B cell (primary cell): Measurements from ENCODE around the gene TRIM46. TPM values are rescaled to one million over a fixed set of nuclear protein-coding genes. Genes with fewer than 3 reads are reported as not detected.
A peak's percentile ranks its signal among the peaks of the same experiment; 100 is the strongest.

Source experiments
- ATAC-seq: fragments of 200-7000 bp; cut with Tn5 transposase; one replicate; pipeline ENCODE4 v1.10.0; 2021; ENCODE audit warnings: low read depth, mild to moderate bottlenecking, moderate number of reproducible peaks, moderate library complexity
- CTCF ChIA-PET: fragments of 350-600 bp; sonication (Branson Sonifier 250); formaldehyde crosslinking; loops from one replicate; lab custom pipeline; 2021; ENCODE audit warnings: antibody characterized with exemption, inconsistent platforms; lab: Charles Lee
- POLR2A ChIA-PET: fragments of 350-600 bp; sonication (Branson Sonifier 250); formaldehyde crosslinking; loops from one replicate; lab custom pipeline; 2021; ENCODE audit warnings: antibody characterized with exemption; lab: Charles Lee
- DNase-seq: peaks from one replicate; pipeline ENCODE4 v3.0.0; 2013
- H2AFZ ChIP-seq: 2 replicates; pipeline ENCODE4 v1.6.1; 2012; ENCODE audit warnings: mild to moderate bottlenecking, low read depth, low read length; ENCODE audit not compliant: insufficient read depth, poor library complexity, severe bottlenecking
- H3K27ac ChIP-seq, 2 donors: 1 replicate in 1 of 2; 2 replicates in 1 of 2; pipeline ENCODE4 v1.5.1; 2012 to 2013; ENCODE audit warnings: low read length in 2 of 2, mild to moderate bottlenecking in 2 of 2, moderate library complexity in 1 of 2
- H3K27me3 ChIP-seq, 4 experiments: fragments of 200-600 bp in 1 of 4; sonication (generic) in 1 of 4; replicated peaks in 1 of 4; 1 replicate in 2 of 4; 2 replicates in 2 of 4; pipeline versions ENCODE4 v1.6.1 to v1.7.0; 2013 to 2016; ENCODE audit warnings: low read length in 3 of 4, mild to moderate bottlenecking in 2 of 4, mixed read lengths in 1 of 4, moderate library complexity in 1 of 4; ENCODE audit not compliant: insufficient read depth in 4 of 4, control insufficient read depth in 3 of 4; ENCODE audit errors: control extremely low read depth in 1 of 4
- H3K36me3 ChIP-seq, 2 experiments: replicated peaks in 1 of 2; 1 replicate in 1 of 2; 2 replicates in 1 of 2; pipeline versions ENCODE4 v1.6.1 to v1.7.1; 2013; ENCODE audit warnings: low read length in 1 of 2; ENCODE audit not compliant: insufficient read depth in 2 of 2, control insufficient read depth in 1 of 2; ENCODE audit errors: control extremely low read depth in 1 of 2, extremely low read depth in 1 of 2
- H3K4me1 ChIP-seq, 2 donors: fragments of 200-600 bp in 1 of 2; sonication (generic) in 1 of 2; 1 replicate in 1 of 2; 2 replicates in 1 of 2; pipeline versions ENCODE4 v1.5.1 to v1.6.1; 2013 to 2017; ENCODE audit warnings: low read length in 2 of 2; ENCODE audit not compliant: control insufficient read depth in 2 of 2, insufficient read depth in 2 of 2
- H3K4me2 ChIP-seq: replicated peaks from 2 replicates; pipeline ENCODE3; 2012; ENCODE audit warnings: mild to moderate bottlenecking, low read depth, low read length; ENCODE audit not compliant: poor library complexity, severe bottlenecking
- H3K4me3 ChIP-seq, 5 experiments: fragments of 200-600 bp in 1 of 5; sonication (generic) in 1 of 5; 1 replicate in 3 of 5; 2 replicates in 2 of 5; pipeline versions ENCODE4 v1.5.1 to v1.7.0; 2011 to 2016; ENCODE audit warnings: low read length in 4 of 5, mild to moderate bottlenecking in 4 of 5, low read depth in 2 of 5, control low read depth in 1 of 5, moderate library complexity in 1 of 5; ENCODE audit not compliant: insufficient read depth in 1 of 5; ENCODE audit errors: control extremely low read depth in 1 of 5, extremely low read depth in 1 of 5
- H3K79me2 ChIP-seq: fragments of 200-600 bp; sonication (generic); one replicate; pipeline ENCODE4 v1.6.0; 2016; ENCODE audit warnings: low read length; ENCODE audit not compliant: control insufficient read depth, insufficient read depth
- H3K9ac ChIP-seq: fragments of 200-600 bp; sonication (generic); 2 replicates; pipeline ENCODE4 v1.6.1; 2017; ENCODE audit warnings: mild to moderate bottlenecking, low read length, moderate library complexity
- H3K9me3 ChIP-seq, 3 donors: one replicate each; pipeline versions ENCODE4 v1.6.1 to v1.7.1; 2013; ENCODE audit warnings: low read length in 2 of 3; ENCODE audit not compliant: control insufficient read depth in 2 of 3, insufficient read depth in 1 of 3; ENCODE audit errors: control extremely low read depth in 1 of 3
- H4K20me1 ChIP-seq: 2 replicates; pipeline ENCODE4 v1.6.0; 2012; ENCODE audit warnings: mild to moderate bottlenecking, low read length; ENCODE audit not compliant: insufficient read depth, control insufficient read depth, poor library complexity, severe bottlenecking
- H3K27ac Mint-ChIP-seq: one replicate; pipeline ENCODE4 v1.8.0; 2021; ENCODE audit warnings: mixed read lengths
- H3K27me3 Mint-ChIP-seq: one replicate; pipeline ENCODE4 v1.8.0; 2021; ENCODE audit warnings: mixed read lengths
- H3K4me1 Mint-ChIP-seq: one replicate; pipeline ENCODE4 v1.8.0; 2021; ENCODE audit warnings: mixed read lengths
- H3K4me3 Mint-ChIP-seq: one replicate; pipeline ENCODE4 v1.8.0; 2021; ENCODE audit warnings: mixed read lengths
- H3K9me3 Mint-ChIP-seq: one replicate; pipeline ENCODE4 v1.8.0; 2022; ENCODE audit warnings: mixed read lengths; ENCODE audit not compliant: insufficient read depth
- CTCF ChIP-seq: fragments of 200-600 bp; IDR thresholded peaks from one replicate; pipeline ENCODE4 v1.8.0; 2022; ENCODE audit warnings: antibody characterized with exemption, mild to moderate bottlenecking
- EZH2 ChIP-seq: IDR thresholded peaks from 2 replicates; pipeline ENCODE4 v1.6.1; 2012; ENCODE audit warnings: borderline replicate concordance, low read depth, mild to moderate bottlenecking, moderate library complexity, low read length; ENCODE audit not compliant: insufficient read depth, poor library complexity, severe bottlenecking
- WGBS: methylation state at CpG from one replicate; pipeline ENCODE4 v1.1.5; 2013; ENCODE audit warnings: missing lambda C conversion rate; ENCODE audit not compliant: insufficient coverage; 5-methylcytosine and 5-hydroxymethylcytosine counted together
- intact Hi-C: fragments of 100-400 bp; cut with micrococcal nuclease; formaldehyde crosslinking; loops from one replicate; pipeline ENCODE4 v1.10.0; 2022
- polyA plus RNA-seq: library from polyadenylated mRNA; depleted of rRNA; stranded (reverse); fragments of >200 nt; gene quantifications from 2 replicates; pipeline ENCODE4 v1.2.3, GENCODE V29; 2012
- total RNA-seq, 2 donors: library from RNA; stranded (reverse); fragments of 120-200 nt in 1 of 2; gene quantifications; 1 replicate in 1 of 2; 2 replicates in 1 of 2; pipeline versions ENCODE4 v1.2.3 to v1.2.4, GENCODE V29; 2013 to 2022

TRIM46 gene
- total and polyA plus RNA-seq, 2 donors (not counting 1 experiment from before 2014, with no cell fraction given) = 2.6 to 3.4 TPM

GRCh38 chr1:155125511-155125945 lies 48.1 kb upstream of the TRIM46 start:
- POLR2A ChIA-PET = no interaction called here
- CTCF ChIA-PET = interaction anchor here (1.2 to 2.3 kb wide), 3 partner anchors 10 to 41 kb away, joined by 3 to 10 read pairs (median 5); partner anchors contain the start of gene SLC50A1
- TF ChIP-seq CTCF = no peak
- no peak for TF ChIP-seq EZH2
- Histone ChIP-seq H3K27me3 (peaks cover 0 to 54% (median 27%) of the 10 kb centered on the region in 4 experiments), H3K9me3 (peaks cover 0 to 7% (median 0%) of the 10 kb centered on the region in 3 donors), H3K36me3 (no peaks in the 10 kb centered on the region), H4K20me1 (peaks cover 8% of the 10 kb centered on the region), H3K4me3 (no peak overlapping the region), H3K4me1 (peaks cover 34 to 36% of the 10 kb centered on the region in 2 donors), H3K27ac (no peak overlapping the region), H3K9ac (no peak overlapping the region), H3K79me2 (no peaks in the 10 kb centered on the region), H3K4me2 (no peak overlapping the region), H2AFZ (no peak overlapping the region)
- Mint-ChIP-seq H3K27me3 (peaks cover 55% of the 10 kb centered on the region), H3K4me3 (peak overlapping the region; percentile 55), H3K9me3 (no peaks in the 10 kb centered on the region), H3K27ac (no peak overlapping the region), H3K4me1 (peaks cover 34% of the 10 kb centered on the region)
- 89% methylated on average over 9 of the region's 11 CpGs for WGBS
- DNase-seq = no peak
- no peak for ATAC-seq
- intact Hi-C loops = loop anchor here (5.0 kb wide), 2 partner anchors 33 to 42 kb away; no protein-coding TSS in a partner anchor

- peaks cover 0 to 54% (median 27%) of the 10 kb centered on the region in 4 experiments for H3K27me3 ChIP-seq
- H3K4me3 Mint-ChIP-seq = peak overlapping the region; percentile 93
- WGBS = 80% methylated on average over 50 of the region's 53 CpGs
- H3K9me3 ChIP-seq = peaks cover 0 to 7% (median 0%) of the 10 kb centered on the region in 3 donors
- H2AFZ ChIP-seq = peak overlapping the region; percentile 71
- H3K27ac Mint-ChIP-seq = no peak overlapping the region
- H4K20me1 ChIP-seq = peaks cover 8% of the 10 kb centered on the region
- peaks cover 57% of the 10 kb centered on the region for H3K27me3 Mint-ChIP-seq
- TF ChIP-seq EZH2 (no peak), CTCF (no peak)
- ChIA-PET POLR2A (no interaction called here), CTCF (interaction anchor here (1.2 to 2.3 kb wide), 3 partner anchors 9 to 41 kb away, joined by 3 to 10 read pairs (median 5); partner anchors contain the start of gene SLC50A1)
- no peaks in the 10 kb centered on the region for H3K79me2 ChIP-seq
- H3K9me3 Mint-ChIP-seq = no peaks in the 10 kb centered on the region
- H3K4me2 ChIP-seq = peak overlapping the region; percentile 98
- peaks cover 34% of the 10 kb centered on the region for H3K4me1 Mint-ChIP-seq
- H3K27ac ChIP-seq = no peak overlapping the region
- peak overlapping the region; percentile 64 for H3K9ac ChIP-seq
- H3K36me3 ChIP-seq = no peaks in the 10 kb centered on the region
- H3K4me3 ChIP-seq = no peak overlapping the region
- peaks cover 34 to 36% of the 10 kb centered on the region in 2 donors for H3K4me1 ChIP-seq
- ATAC-seq (no peak), DNase-seq (no peak)
- intact Hi-C loops = loop anchor here (5.0 kb wide), 2 partner anchors 34 to 41 kb away; no protein-coding TSS in a partner anchor
These were observed 47.6 kb upstream of the TRIM46 start for GRCh38 chr1:155125946-155126555.
